GM23338 (cell line): Measurements from ENCODE around the gene CD34. TPM values are rescaled to one million over a fixed set of nuclear protein-coding genes. Genes with fewer than 3 reads are reported as not detected.

Source experiments
- ATAC-seq: fragments of 200-7000 bp; cut with Tn5 transposase; 3 replicates; pipeline ENCODE4 v1.9.1; 2020
- DNase-seq: peaks from one replicate; pipeline ENCODE4 v3.0.0-alpha.2; 2015; ENCODE audit warnings: low spot score
- H2AFZ ChIP-seq: fragments of 200-600 bp; sonication (generic); 2 replicates; pipeline ENCODE4 v1.8.0; 2016; ENCODE audit warnings: antibody characterized with exemption, mild to moderate bottlenecking, moderate library complexity
- H3F3A ChIP-seq: fragments of 200-600 bp; sonication (generic); replicated peaks from 2 replicates; pipeline ENCODE4 v1.8.0; 2017; ENCODE audit warnings: antibody characterized with exemption, mixed run types, low read depth
- H3K27ac ChIP-seq: fragments of 200-600 bp; sonication (generic); 2 replicates; pipeline ENCODE4 v1.6.1; 2016; ENCODE audit warnings: low read depth
- H3K27me3 ChIP-seq: fragments of 200-600 bp; sonication (generic); 2 replicates; pipeline ENCODE4 v1.8.0; 2016; ENCODE audit warnings: mild to moderate bottlenecking, mixed run types, moderate library complexity; ENCODE audit not compliant: insufficient read depth
- H3K36me3 ChIP-seq: fragments of 200-600 bp; sonication (generic); 2 replicates; pipeline ENCODE4 v1.8.0; 2016; ENCODE audit warnings: mild to moderate bottlenecking; ENCODE audit not compliant: insufficient read depth
- H3K4me1 ChIP-seq: fragments of 200-600 bp; sonication (generic); 2 replicates; pipeline ENCODE4 v1.8.0; 2016; ENCODE audit warnings: mild to moderate bottlenecking, moderate library complexity; ENCODE audit not compliant: insufficient read depth
- H3K4me2 ChIP-seq: fragments of 200-600 bp; sonication (generic); 2 replicates; pipeline ENCODE4 v1.7.1; 2017; ENCODE audit warnings: mixed run types
- H3K4me3 ChIP-seq: fragments of 200-600 bp; sonication (generic); 2 replicates; pipeline ENCODE4 v1.6.1; 2016; ENCODE audit warnings: mixed run types
- H3K79me2 ChIP-seq: fragments of 200-600 bp; sonication (generic); replicated peaks from 2 replicates; pipeline ENCODE4 v1.8.0; 2017; ENCODE audit warnings: mild to moderate bottlenecking; ENCODE audit not compliant: insufficient read depth
- H3K9me2 ChIP-seq: fragments of 200-600 bp; sonication (generic); 2 replicates; pipeline ENCODE4 v1.8.0; 2017; ENCODE audit not compliant: insufficient read depth
- H4K20me1 ChIP-seq: fragments of 200-600 bp; sonication (generic); replicated peaks from 2 replicates; pipeline ENCODE4 v1.8.0; 2017; ENCODE audit warnings: mild to moderate bottlenecking; ENCODE audit not compliant: insufficient read depth
- H3K27ac Mint-ChIP-seq: 2 replicates; pipeline ENCODE4 v1.8.0; 2020; ENCODE audit warnings: inconsistent platforms, mild to moderate bottlenecking, moderate library complexity, mixed read lengths
- H3K27me3 Mint-ChIP-seq: 3 replicates; pipeline ENCODE4 v1.8.0; 2022; ENCODE audit warnings: low read depth, mild to moderate bottlenecking, moderate library complexity, mixed read lengths, inconsistent platforms; ENCODE audit not compliant: insufficient read depth, poor library complexity
- H3K36me3 Mint-ChIP-seq: 3 replicates; pipeline ENCODE4 v1.8.0; 2021; ENCODE audit warnings: low read depth, mild to moderate bottlenecking, inconsistent platforms, moderate library complexity, mixed read lengths
- H3K4me1 Mint-ChIP-seq: 3 replicates; pipeline ENCODE4 v1.8.0; 2020; ENCODE audit warnings: mild to moderate bottlenecking, inconsistent platforms, mixed read lengths
- H3K4me3 Mint-ChIP-seq: 3 replicates; pipeline ENCODE4 v1.8.0; 2021; ENCODE audit warnings: moderate library complexity, mild to moderate bottlenecking, inconsistent platforms, mixed read lengths
- H3K9me3 Mint-ChIP-seq: 3 replicates; pipeline ENCODE4 v1.8.0; 2020; ENCODE audit warnings: moderate library complexity, mild to moderate bottlenecking, inconsistent platforms, mixed read lengths
- CREB1 ChIP-seq: fragments of 250-450 bp; sonication (Bioruptor Pico); IDR thresholded peaks from 2 replicates; pipeline ENCODE4 v1.5.0; 2020; ENCODE audit warnings: low read depth, mild to moderate bottlenecking, moderate library complexity
- CTCF ChIP-seq, 2 experiments: fragments of 200-600 bp in 1 of 2; sonication (generic) in 1 of 2; conservative IDR thresholded peaks; 2 replicates each; pipeline versions ENCODE4 v1.5.1 to v1.6.1; 2016 to 2017; ENCODE audit warnings: antibody characterized with exemption in 2 of 2, low read depth in 2 of 2, mild to moderate bottlenecking in 2 of 2, moderate library complexity in 1 of 2
- ETS1 ChIP-seq: IDR thresholded peaks from 2 replicates; pipeline ENCODE4 v1.6.1; 2016; ENCODE audit warnings: antibody characterized with exemption
- EZH2 ChIP-seq: fragments of 200-600 bp; sonication (generic); IDR thresholded peaks from one replicate; pipeline ENCODE4 v1.8.0; 2017; ENCODE audit warnings: antibody characterized with exemption, mild to moderate bottlenecking, low read depth; ENCODE audit not compliant: unreplicated experiment
- EZH2phosphoT487 ChIP-seq: fragments of 200-600 bp; sonication (generic); IDR thresholded peaks from one replicate; pipeline ENCODE4 v1.8.1; 2018; ENCODE audit warnings: antibody characterized with exemption; ENCODE audit not compliant: unreplicated experiment
- JUNB ChIP-seq: IDR thresholded peaks from one replicate; pipeline ENCODE4 v1.6.1; 2016; ENCODE audit warnings: antibody characterized with exemption; ENCODE audit not compliant: unreplicated experiment
- NANOG ChIP-seq: IDR thresholded peaks from 2 replicates; pipeline ENCODE4 v1.6.1; 2016; ENCODE audit warnings: antibody characterized with exemption, borderline replicate concordance
- POLR2AphosphoS5 ChIP-seq: IDR thresholded peaks from 2 replicates; pipeline ENCODE4 v1.6.1; 2016; ENCODE audit warnings: antibody characterized with exemption, low read depth
- REST ChIP-seq: IDR thresholded peaks from one replicate; pipeline ENCODE4 v1.6.1; 2018; ENCODE audit warnings: antibody characterized with exemption; ENCODE audit not compliant: unreplicated experiment
- ZNF114 ChIP-seq: fragments of 250-450 bp; sonication (Bioruptor Pico); IDR thresholded peaks from 2 replicates; pipeline ENCODE4 v1.5.0; 2020; ENCODE audit warnings: mild to moderate bottlenecking, moderate library complexity
- ZNF331 ChIP-seq: fragments of 250-450 bp; sonication (Bioruptor Pico); IDR thresholded peaks from 2 replicates; pipeline ENCODE4 v1.5.0; 2020; ENCODE audit warnings: low read depth, mild to moderate bottlenecking, moderate library complexity
- polyA plus RNA-seq: library from polyadenylated mRNA; unstranded; fragments of >200 nt; fragmentation: Nextera tagmentation; extraction: Ambion mirVana; gene quantifications from 2 replicates; pipeline ENCODE4 v1.2.1, GENCODE V29; 2016
- total RNA-seq: library from RNA; depleted of rRNA; stranded (reverse); fragments of >200 nt; shearing (Covaris generic); gene quantifications from 2 replicates; pipeline ENCODE4 v1.2.3, GENCODE V29; 2014

The CD34 gene
- total and polyA plus RNA-seq, 2 experiments from 2014 or later = 0.07 to 0.18 TPM

- TF ChIP-seq CTCF (conservative IDR thresholded peaks at IDR 0.05; ENCODE audit: low read depth in 2 of 2) (no peak), REST (no peak), ZNF114 (CRISPR knock-in tag) (no peak), ZNF331 (CRISPR knock-in tag) (no peak), EZH2 (no peak), CREB1 (no peak), JUNB (no peak)
These were observed 59.2 kb downstream of the CD34 start (continued) for GRCh38 chr1:207851696-207852095.

- Histone ChIP-seq H3F3A (no peaks in the 10 kb centered on the region), H2AFZ (no peak overlapping the region), H3K9me2 (0 out of 2 replicates have a peak, but pooled peaks cover 9% of the 10 kb centered on the region), H3K79me2 (no peaks in the 10 kb centered on the region), H3K4me1 (peaks cover 10% of the 10 kb centered on the region), H3K4me3 (no peak overlapping the region), H3K36me3 (no peaks in the 10 kb centered on the region), H4K20me1 (no peaks in the 10 kb centered on the region), H3K27me3 (no peaks in the 10 kb centered on the region), H3K27ac (no peak overlapping the region), H3K4me2 (no peak overlapping the region)
- H3K4me3 Mint-ChIP-seq = no peak overlapping the region
- ATAC-seq (no peak), DNase-seq (no peak)
- no peak overlapping the region for H3K27ac Mint-ChIP-seq
- H3K4me1 Mint-ChIP-seq = peaks cover 8% of the 10 kb centered on the region
- no peaks in the 10 kb centered on the region for H3K36me3 Mint-ChIP-seq
- peaks cover 7% of the 10 kb centered on the region for H3K27me3 Mint-ChIP-seq
- no peaks in the 10 kb centered on the region for H3K9me3 Mint-ChIP-seq
- TF ChIP-seq ZNF331 (CRISPR knock-in tag) = no peak
- no peak for TF ChIP-seq NANOG
- TF ChIP-seq REST = no peak
- no peak for TF ChIP-seq CREB1
- TF ChIP-seq ETS1 = no peak
- no peak for TF ChIP-seq CTCF (conservative IDR thresholded peaks at IDR 0.05; ENCODE audit: low read depth in 2 of 2)
- no peak for TF ChIP-seq POLR2AphosphoS5
- TF ChIP-seq EZH2phosphoT487 = no peak
- TF ChIP-seq JUNB = no peak
- TF ChIP-seq EZH2 = no peak
- no peak for TF ChIP-seq ZNF114 (CRISPR knock-in tag)
These were observed 60.1 kb downstream of the CD34 start for GRCh38 chr1:207850621-207851407.
